HCT116 (cell line): ENCODE results near the gene STK35.

ENCODE experiments used
- EGR1 ChIP-seq: IDR thresholded peaks from 2 replicates; pipeline ENCODE4 v1.6.1; 2012; ENCODE audit warnings: low read depth
- ELF1 ChIP-seq: IDR thresholded peaks from 2 replicates; pipeline ENCODE4 v1.6.1; 2012; ENCODE audit warnings: low read depth, borderline replicate concordance
- EZH2 ChIP-seq: fragments of 200-600 bp; sonication (generic); IDR thresholded peaks from 2 replicates; pipeline ENCODE4 v1.6.1; 2017; ENCODE audit warnings: antibody characterized with exemption, mixed run types
- EZH2phosphoT487 ChIP-seq: fragments of 200-600 bp; IDR thresholded peaks from 2 replicates; pipeline ENCODE4 v1.6.1; 2018; ENCODE audit warnings: antibody characterized with exemption, borderline replicate concordance
- POLR2A ChIP-seq: IDR thresholded peaks from 2 replicates; pipeline ENCODE4 v1.7.0; 2011; ENCODE audit warnings: borderline replicate concordance; ENCODE audit not compliant: insufficient read depth, insufficient read length; ENCODE audit errors: extremely low read depth
- POLR2AphosphoS5 ChIP-seq: IDR thresholded peaks from 2 replicates; pipeline ENCODE4 v1.6.1; 2011; ENCODE audit warnings: mild to moderate bottlenecking, low read depth, low read length, moderate library complexity
- RAD21 ChIP-seq: IDR thresholded peaks from 2 replicates; pipeline ENCODE4 v1.6.1; 2012; ENCODE audit warnings: low read depth, mild to moderate bottlenecking
- SP1 ChIP-seq: IDR thresholded peaks from 2 replicates; pipeline ENCODE4 v1.6.1; 2012; ENCODE audit warnings: low read depth
- YY1 ChIP-seq: IDR thresholded peaks from 2 replicates; pipeline ENCODE4 v1.6.1; 2011; ENCODE audit warnings: low read length, low read depth, moderate library complexity, mild to moderate bottlenecking; ENCODE audit not compliant: insufficient replicate concordance; ENCODE audit errors: extremely low read depth
- TF ChIP-seq, protein P1 (sequence below), 3 experiments: fragments of 200-600 bp in 1 of 3; sonication (generic) in 1 of 3; IDR thresholded peaks in 2 of 3; conservative IDR thresholded peaks in 1 of 3; 2 replicates each; pipeline ENCODE4 v1.5.1; 2012 to 2017; ENCODE audit warnings: low read depth in 2 of 3, low read length in 2 of 3, antibody characterized with exemption in 1 of 3, borderline replicate concordance in 1 of 3, control low read depth in 1 of 3, mild to moderate bottlenecking in 1 of 3, mixed read lengths in 1 of 3, mixed run types in 1 of 3, moderate library complexity in 1 of 3; ENCODE audit not compliant: insufficient read depth in 1 of 3
- TF ChIP-seq, protein P2 (sequence below): IDR thresholded peaks from 2 replicates; pipeline ENCODE4 v1.6.1; 2012
- TF ChIP-seq, protein P3 (sequence below): IDR thresholded peaks from 2 replicates; pipeline ENCODE4 v1.6.1; 2012; ENCODE audit warnings: low read depth

DNA sequence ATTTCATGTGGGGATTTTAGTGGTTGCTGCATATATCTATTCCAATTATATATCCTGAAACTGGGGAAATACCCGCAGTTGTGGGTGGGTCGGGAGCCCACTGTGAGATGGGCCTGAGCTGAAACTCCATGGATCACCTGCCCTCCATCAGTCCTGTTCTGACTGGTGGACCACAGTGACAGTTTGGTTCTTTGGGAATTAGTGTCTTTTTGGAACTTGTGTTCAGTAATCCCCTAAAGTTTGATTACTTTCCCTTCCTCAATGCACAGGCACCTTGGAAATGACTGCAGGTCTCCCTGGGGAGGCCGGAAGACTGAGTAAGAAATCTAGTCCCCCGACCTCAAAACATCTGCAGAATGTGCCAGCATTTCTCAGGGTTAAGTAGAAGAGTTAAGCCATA is 11.3 kb downstream of the STK35 start:
- TF ChIP-seq, protein P1, sequence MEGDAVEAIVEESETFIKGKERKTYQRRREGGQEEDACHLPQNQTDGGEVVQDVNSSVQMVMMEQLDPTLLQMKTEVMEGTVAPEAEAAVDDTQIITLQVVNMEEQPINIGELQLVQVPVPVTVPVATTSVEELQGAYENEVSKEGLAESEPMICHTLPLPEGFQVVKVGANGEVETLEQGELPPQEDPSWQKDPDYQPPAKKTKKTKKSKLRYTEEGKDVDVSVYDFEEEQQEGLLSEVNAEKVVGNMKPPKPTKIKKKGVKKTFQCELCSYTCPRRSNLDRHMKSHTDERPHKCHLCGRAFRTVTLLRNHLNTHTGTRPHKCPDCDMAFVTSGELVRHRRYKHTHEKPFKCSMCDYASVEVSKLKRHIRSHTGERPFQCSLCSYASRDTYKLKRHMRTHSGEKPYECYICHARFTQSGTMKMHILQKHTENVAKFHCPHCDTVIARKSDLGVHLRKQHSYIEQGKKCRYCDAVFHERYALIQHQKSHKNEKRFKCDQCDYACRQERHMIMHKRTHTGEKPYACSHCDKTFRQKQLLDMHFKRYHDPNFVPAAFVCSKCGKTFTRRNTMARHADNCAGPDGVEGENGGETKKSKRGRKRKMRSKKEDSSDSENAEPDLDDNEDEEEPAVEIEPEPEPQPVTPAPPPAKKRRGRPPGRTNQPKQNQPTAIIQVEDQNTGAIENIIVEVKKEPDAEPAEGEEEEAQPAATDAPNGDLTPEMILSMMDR (IDR thresholded peaks at IDR 0.05 in 2 of 3, conservative IDR thresholded peaks at IDR 0.05 in 1 of 3; ENCODE audit: borderline replicate concordance in 1 of 3, insufficient read depth in 1 of 3, low read depth in 2 of 3, low read length in 2 of 3), result no peak
- TF ChIP-seq POLR2A (no peak), ELF1 (no peak), EZH2 (no peak), SP1 (no peak), EZH2phosphoT487 (no peak), POLR2AphosphoS5 (no peak), EGR1 (no peak), RAD21 (no peak), YY1 (no peak)
- TF ChIP-seq, protein P2, sequence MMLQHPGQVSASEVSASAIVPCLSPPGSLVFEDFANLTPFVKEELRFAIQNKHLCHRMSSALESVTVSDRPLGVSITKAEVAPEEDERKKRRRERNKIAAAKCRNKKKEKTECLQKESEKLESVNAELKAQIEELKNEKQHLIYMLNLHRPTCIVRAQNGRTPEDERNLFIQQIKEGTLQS, result no peak
- TF ChIP-seq, protein P3, sequence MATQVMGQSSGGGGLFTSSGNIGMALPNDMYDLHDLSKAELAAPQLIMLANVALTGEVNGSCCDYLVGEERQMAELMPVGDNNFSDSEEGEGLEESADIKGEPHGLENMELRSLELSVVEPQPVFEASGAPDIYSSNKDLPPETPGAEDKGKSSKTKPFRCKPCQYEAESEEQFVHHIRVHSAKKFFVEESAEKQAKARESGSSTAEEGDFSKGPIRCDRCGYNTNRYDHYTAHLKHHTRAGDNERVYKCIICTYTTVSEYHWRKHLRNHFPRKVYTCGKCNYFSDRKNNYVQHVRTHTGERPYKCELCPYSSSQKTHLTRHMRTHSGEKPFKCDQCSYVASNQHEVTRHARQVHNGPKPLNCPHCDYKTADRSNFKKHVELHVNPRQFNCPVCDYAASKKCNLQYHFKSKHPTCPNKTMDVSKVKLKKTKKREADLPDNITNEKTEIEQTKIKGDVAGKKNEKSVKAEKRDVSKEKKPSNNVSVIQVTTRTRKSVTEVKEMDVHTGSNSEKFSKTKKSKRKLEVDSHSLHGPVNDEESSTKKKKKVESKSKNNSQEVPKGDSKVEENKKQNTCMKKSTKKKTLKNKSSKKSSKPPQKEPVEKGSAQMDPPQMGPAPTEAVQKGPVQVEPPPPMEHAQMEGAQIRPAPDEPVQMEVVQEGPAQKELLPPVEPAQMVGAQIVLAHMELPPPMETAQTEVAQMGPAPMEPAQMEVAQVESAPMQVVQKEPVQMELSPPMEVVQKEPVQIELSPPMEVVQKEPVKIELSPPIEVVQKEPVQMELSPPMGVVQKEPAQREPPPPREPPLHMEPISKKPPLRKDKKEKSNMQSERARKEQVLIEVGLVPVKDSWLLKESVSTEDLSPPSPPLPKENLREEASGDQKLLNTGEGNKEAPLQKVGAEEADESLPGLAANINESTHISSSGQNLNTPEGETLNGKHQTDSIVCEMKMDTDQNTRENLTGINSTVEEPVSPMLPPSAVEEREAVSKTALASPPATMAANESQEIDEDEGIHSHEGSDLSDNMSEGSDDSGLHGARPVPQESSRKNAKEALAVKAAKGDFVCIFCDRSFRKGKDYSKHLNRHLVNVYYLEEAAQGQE, result no peak
